Neural progenitor cell (in vitro differentiated cells): ENCODE measurements around the gene ULK4.

ENCODE experiments used
- CTCF ChIP-seq: fragments of 200-600 bp; sonication (generic); IDR thresholded peaks from 2 replicates; pipeline ENCODE4 v1.5.1; 2017; ENCODE audit warnings: antibody characterized with exemption, mild to moderate bottlenecking
- EZH2 ChIP-seq: fragments of 200-600 bp; sonication (generic); IDR thresholded peaks from 2 replicates; pipeline ENCODE4 v1.6.1; 2017; ENCODE audit warnings: antibody characterized with exemption, mild to moderate bottlenecking, moderate library complexity

- TF ChIP-seq CTCF = no peak
- TF ChIP-seq EZH2 = no peak
Observed at GRCh38 chr3:41746215-41746614, 215.7 kb downstream of the ULK4 start.
